ENCODE data around the gene ALG12.

DNA sequence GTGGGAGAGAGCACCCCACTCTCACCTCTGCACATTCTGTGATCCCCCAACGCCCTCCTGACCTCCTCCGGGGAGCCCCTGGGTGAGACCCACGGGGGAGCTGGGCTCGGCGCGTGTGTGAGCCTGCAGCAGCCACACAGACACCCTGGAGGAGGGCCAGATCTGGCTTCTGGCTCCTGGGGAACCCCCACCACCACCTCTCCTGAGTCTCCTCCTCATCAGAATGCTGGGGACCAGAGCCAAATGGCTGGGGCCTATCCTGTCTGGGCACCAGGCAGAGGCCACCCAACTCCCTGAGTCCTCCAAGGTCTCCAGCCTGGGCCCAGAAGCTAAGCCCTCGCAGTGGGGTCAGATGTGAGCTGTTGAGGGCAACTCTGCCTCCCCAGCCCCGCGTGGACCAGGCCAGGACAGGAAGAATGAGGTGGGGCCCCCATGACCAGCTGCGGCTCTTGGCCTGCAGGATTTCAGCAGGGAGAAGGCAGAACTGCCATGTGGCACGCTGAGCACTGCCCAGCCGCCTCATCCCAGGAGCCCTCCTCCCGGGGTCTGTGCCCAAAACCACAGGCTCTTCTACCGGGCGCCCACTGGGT lies 36.8 kb upstream of the ALG12 start:
- TF ChIP-seq POLR2AphosphoS5 (IDR thresholded peaks at IDR 0.05) (no peak), POLR2A (IDR thresholded peaks at IDR 0.05) (no peak)
- TF ChIP-seq, protein P1, sequence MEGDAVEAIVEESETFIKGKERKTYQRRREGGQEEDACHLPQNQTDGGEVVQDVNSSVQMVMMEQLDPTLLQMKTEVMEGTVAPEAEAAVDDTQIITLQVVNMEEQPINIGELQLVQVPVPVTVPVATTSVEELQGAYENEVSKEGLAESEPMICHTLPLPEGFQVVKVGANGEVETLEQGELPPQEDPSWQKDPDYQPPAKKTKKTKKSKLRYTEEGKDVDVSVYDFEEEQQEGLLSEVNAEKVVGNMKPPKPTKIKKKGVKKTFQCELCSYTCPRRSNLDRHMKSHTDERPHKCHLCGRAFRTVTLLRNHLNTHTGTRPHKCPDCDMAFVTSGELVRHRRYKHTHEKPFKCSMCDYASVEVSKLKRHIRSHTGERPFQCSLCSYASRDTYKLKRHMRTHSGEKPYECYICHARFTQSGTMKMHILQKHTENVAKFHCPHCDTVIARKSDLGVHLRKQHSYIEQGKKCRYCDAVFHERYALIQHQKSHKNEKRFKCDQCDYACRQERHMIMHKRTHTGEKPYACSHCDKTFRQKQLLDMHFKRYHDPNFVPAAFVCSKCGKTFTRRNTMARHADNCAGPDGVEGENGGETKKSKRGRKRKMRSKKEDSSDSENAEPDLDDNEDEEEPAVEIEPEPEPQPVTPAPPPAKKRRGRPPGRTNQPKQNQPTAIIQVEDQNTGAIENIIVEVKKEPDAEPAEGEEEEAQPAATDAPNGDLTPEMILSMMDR (IDR thresholded peaks at IDR 0.05): no peak
